Coronary artery (tissue), 2 donors: ENCODE measurements around the gene FIBCD1.

Experiments used
- DNase-seq: peaks from one replicate; pipeline ENCODE4 v3.0.0-alpha.2; 2017; ENCODE audit warnings: low spot score
- H3K27ac ChIP-seq, 2 donors: fragments of 200-600 bp; sonication (generic); one replicate each; pipeline ENCODE4 v1.5.1; 2016 to 2019
- H3K4me3 ChIP-seq: fragments of 200-600 bp; sonication (generic); 2 replicates; pipeline ENCODE4 v1.5.1; 2016; ENCODE audit warnings: mild to moderate bottlenecking, moderate library complexity
- TF ChIP-seq, protein P1 (sequence below): fragments of 200-600 bp; sonication (generic); IDR thresholded peaks from one replicate; pipeline ENCODE4 v1.5.1; 2019; ENCODE audit warnings: antibody characterized with exemption

The FIBCD1 gene

DNA sequence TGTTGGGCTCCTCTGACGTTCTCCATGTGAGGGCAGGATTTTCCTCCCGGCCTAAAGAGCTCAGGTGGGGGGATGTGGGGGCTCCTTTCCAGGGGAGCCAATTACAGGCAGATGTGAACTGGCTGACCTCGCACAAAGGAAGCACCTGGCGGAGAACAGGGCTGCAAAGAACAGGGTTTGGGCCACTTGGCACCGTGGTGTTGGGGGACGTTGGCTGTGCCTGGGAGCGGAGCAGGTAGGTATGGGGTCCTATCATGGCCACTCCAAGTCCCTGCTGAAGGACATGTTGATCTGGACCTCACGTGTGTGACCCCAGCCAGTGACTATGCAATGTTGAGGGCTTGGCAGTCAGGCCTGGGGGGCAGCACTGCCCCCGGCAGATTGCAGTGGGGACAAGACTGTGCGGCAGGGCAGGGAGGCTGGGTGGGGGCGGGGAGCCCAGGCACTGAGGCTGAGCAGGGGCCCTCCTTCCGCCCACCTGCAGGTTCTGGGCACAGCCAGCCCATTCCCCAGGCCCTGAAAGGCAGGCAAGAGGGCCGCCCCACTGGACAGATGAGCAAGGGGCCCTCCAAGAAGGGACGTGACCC lies 19.4 kb downstream of the FIBCD1 start:
- DNase-seq = no peak
- Histone ChIP-seq H3K27ac (no peak overlapping the region), H3K4me3 (no peak overlapping the region)
- TF ChIP-seq, protein P1, sequence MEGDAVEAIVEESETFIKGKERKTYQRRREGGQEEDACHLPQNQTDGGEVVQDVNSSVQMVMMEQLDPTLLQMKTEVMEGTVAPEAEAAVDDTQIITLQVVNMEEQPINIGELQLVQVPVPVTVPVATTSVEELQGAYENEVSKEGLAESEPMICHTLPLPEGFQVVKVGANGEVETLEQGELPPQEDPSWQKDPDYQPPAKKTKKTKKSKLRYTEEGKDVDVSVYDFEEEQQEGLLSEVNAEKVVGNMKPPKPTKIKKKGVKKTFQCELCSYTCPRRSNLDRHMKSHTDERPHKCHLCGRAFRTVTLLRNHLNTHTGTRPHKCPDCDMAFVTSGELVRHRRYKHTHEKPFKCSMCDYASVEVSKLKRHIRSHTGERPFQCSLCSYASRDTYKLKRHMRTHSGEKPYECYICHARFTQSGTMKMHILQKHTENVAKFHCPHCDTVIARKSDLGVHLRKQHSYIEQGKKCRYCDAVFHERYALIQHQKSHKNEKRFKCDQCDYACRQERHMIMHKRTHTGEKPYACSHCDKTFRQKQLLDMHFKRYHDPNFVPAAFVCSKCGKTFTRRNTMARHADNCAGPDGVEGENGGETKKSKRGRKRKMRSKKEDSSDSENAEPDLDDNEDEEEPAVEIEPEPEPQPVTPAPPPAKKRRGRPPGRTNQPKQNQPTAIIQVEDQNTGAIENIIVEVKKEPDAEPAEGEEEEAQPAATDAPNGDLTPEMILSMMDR = no peak

DNA sequence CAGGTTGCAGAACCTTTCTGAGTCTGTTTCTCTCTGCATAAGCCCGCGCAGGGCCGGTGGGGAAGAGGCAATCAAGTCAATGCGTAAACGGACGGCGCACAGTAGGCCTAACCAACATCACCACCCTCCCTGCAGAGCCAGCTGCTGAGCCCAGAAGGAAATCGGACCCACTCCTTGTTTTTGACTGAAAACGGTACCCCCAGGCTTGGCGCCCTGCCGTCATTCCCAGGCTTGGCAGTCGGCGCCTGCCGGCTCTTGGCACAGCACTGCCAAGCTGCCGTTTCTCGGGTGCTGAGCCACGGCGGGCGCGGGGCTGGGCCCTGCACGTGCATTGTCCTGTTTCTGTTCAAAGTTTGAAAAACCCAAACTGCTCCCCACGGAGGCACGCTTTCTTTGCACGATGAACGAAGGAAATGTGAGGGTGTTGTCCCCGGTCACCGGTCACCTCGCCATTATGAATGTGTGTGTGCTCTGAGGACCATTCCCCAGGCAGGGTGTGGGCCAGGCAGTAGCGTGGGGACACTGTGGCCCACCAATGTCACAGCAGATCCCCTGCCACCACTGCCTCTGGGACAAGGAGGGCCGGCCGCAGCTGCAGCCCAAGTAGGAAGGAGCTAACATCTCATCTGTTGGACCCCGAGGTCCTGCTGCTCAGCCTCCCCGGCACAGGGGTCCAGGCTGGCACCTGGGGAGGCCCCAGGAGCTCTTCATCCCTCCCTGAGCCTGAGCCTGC lies 20.1 kb downstream of the FIBCD1 start:
- H3K4me3 ChIP-seq = no peak overlapping the region
- no peak overlapping the region for H3K27ac ChIP-seq
- no peak for DNase-seq
- TF ChIP-seq, protein P1 = no peak

DNA sequence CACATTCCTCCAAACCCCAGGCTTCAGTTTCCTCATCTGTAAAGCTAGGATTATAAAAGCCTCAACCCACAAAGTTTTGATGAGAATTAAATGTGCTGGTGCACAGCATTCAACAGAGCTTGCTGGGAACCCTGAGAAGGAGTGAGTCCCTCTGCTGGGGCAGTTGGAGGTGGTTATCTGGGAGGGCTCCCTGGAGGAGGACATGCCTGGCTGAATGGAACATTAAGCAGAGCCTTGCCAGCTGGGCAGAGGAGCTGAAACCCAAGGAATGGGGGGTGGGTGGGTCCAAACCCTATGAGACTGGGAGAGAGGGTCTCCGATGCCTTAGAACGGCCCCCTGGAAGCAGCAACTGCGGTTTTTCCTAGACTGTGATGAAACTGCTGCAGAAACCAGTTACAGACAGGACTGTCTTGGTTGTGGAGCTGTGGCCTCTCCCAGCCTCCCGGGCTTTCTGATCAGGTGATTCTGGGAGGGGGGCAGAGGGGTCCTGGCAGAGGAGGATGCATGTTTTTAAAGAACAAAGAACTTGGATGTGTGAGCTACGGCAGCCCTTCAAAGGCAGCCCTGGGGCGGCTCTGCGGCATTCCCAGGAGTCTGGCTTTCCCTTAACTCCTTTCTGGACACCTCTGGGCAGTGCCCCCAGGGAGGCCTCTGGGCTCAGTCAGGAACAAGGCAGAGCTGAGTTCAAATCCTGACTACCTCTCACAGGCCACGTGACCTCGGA lies 20.8 kb downstream of the FIBCD1 start:
- TF ChIP-seq, protein P1 = no peak
- H3K4me3 ChIP-seq = no peak overlapping the region
- no peak overlapping the region for H3K27ac ChIP-seq
- no peak for DNase-seq

DNA sequence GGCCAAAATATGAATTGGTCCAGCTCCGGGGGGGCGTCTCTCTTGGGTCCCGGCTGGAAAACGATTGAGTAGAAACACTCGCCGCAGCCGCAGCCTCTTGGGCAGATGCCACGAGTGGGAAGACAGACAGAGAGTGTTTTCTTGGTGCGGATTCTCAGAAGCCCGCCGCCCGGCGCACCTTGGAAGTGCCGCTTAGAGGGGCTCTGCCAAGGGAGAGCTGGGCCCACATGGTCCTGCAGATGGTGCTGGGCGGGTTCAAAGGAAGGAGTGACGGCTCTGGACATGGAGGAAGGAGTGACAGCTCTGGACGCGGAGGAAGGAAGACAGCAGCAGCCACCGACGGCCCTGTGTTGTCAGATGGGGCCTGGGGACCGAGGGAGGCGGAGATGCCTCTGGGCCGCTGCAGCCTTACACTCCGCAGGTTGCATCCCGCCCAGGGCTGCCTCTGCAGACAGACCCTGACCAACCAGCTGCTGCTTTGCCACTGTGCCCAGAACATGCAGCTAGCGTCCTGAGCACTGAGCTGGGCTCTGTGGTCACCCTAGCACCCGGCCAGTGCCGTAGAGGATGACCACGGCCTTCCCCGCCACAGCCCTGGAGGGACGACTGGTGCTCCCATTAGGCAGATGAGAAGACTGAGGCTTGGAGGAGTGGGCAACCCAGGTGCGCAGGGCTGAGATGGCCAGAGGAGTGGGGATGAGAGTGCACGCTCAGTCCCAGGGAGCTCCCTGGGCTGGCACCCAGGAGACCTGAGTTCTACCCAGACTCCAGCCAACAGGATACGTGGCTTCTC lies 21.7 kb downstream of the FIBCD1 start:
- no peak overlapping the region for H3K4me3 ChIP-seq
- TF ChIP-seq, protein P1 = no peak
- no peak overlapping the region for H3K27ac ChIP-seq
- DNase-seq = no peak

DNA sequence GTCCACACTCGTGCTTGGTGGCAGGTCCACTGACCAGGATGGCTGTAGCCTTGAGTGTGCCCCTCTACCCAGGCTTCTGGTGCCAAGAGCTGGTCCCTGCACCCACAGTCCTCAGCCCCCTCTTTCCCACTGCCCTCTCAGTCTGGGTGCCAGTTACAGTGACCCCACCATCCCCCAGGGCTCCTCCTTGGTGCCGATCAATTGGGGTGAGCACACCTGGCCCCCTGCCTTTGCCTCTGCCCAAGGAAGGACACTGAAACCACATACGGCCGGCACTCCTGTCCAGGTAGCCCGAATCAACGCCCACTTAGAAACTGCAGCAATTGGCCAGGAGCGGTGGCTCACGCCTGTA lies 24.0 kb downstream of the FIBCD1 start:
- H3K4me3 ChIP-seq = no peak overlapping the region
- DNase-seq = no peak
- TF ChIP-seq, protein P1 = no peak
- H3K27ac ChIP-seq = no peak overlapping the region

DNA sequence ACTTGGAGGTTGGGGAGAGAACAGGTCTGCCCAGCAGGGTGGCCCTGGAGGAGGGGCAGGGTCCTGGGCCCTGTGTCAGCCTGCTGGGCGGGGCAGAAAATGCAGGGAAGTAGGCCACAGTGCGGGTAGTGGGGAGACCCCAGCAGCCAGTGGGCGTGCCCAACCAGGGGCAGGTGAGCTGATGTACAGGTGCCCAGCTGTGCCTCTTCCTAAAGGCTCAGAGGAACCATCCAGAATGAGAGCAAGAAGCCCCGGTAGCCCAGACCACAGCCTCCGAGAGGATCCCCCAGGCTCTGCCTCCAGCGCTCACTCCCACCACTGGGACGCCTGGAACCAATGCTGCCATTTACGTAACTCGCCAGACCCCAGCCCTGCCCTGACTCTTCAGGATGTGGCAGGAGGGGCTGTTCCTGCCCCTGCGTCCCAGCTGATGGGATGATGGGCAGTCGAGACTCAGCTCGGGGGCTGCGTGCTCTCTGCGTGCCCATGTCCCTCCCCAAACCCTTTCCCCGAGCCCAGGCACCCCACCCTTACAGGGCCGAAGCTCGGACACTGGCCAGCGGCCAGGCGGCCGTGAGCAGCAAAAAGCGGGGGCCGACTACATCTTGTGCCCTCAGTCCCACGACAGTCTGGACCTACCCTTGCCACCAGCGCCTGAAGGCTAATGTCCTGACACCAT lies 24.5 kb downstream of the FIBCD1 start:
- TF ChIP-seq, protein P1 = no peak
- no peak overlapping the region for H3K27ac ChIP-seq

More for the DNA sequence above, 24.5 kb downstream of the FIBCD1 start:
- no peak overlapping the region for H3K4me3 ChIP-seq
- no peak for DNase-seq
